Frontal cortex (tissue), 4 donors: Measurements from ENCODE around the gene KCNMB4. TPM values are rescaled to one million over a fixed set of nuclear protein-coding genes. Genes with fewer than 3 reads are reported as not detected.

Experiments used
- DNase-seq, 2 donors: peaks; one replicate each; pipeline ENCODE4 v3.0.0; 2012; ENCODE audit warnings: low spot score in 2 of 2
- FAIRE-seq: peaks from 2 replicates; lab custom pipeline; 2012; peaks lifted over from hg19 to GRCh38; lab: Jason Lieb, UNC
- total RNA-seq: library from RNA; depleted of rRNA; stranded (reverse); fragments of >200 nt; gene quantifications from one replicate; pipeline ENCODE4 v1.2.3, GENCODE V29; 2014
- donor health status: control.
- donor health status: control.
- donor health status: control.

Gene KCNMB4
- total RNA-seq, 1 donor from 2014 or later: 54.2 TPM

DNA sequence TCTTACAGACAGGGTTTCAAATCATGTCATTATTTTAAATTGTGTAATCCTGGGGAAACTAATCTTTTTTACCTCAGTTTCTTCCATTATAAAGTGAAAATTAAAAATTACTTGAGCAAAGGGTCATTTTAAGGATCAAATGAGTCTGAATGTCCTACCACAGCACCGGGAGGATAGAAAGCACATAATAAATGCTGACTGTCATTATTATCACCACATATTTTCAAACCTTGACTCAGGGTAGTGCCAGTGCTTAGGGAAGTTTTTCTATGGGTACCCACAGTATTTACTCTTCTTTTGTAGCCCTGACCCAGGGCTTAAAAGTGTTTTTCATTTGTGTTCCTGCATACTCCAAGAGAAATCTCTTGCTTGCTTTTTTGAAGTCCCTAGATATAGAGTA is 60.5 kb downstream of the KCNMB4 start:
- no peak for FAIRE-seq

DNA sequence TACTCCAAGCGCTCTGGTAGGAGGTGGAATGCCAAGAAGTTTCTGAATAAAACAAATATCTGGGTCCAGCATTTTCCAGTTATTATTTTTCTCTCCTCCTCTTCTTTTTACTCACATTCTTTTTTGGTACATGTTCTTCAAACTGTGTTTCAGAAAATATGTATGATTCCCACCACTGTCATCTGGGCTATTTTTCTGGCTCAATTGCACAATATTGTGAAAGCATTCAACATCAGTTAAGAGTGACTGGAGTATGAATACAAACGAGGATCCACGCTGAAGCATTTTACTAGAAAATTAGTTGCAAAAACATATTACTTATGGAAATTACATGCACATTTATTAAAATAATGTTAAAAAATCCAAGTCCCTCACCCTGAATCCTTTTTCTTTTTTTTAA is 61.5 kb downstream of the KCNMB4 start:
- FAIRE-seq (no peak), DNase-seq (no peak)

More for the DNA sequence above, 60.5 kb downstream of the KCNMB4 start:
- no peak for DNase-seq

DNA sequence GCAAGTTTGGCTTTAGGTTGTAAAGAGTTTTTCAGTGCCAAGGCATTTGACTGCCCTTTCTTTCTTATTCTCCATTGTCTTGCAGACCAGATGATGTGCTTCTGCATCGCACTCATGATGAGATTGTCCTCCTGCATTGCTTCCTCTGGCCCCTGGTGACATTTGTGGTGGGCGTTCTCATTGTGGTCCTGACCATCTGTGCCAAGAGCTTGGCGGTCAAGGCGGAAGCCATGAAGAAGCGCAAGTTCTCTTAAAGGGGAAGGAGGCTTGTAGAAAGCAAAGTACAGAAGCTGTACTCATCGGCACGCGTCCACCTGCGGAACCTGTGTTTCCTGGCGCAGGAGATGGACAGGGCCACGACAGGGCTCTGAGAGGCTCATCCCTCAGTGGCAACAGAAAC is 64.3 kb downstream of the KCNMB4 start:
- no peak for DNase-seq
- FAIRE-seq: no peak

DNA sequence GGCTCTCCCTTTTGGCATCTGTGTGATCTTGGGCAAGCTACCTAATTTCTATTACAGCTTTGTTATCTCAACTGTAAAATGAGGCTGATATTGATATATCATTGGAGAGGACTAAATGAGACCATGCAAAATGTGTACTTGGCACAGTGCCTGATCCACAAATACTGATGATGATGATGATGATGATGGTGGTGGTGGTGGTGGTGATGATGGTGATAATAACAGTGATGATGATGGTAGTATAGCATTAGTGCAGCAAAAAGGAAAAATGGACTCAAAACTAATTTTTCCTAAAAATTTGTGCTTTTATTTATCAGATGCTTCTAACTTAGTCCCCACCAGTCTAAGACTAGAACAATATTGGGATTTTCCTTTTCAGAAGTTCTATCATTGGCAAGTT is 70.7 kb downstream of the KCNMB4 start:
- no peak for DNase-seq
- no peak for FAIRE-seq

DNA sequence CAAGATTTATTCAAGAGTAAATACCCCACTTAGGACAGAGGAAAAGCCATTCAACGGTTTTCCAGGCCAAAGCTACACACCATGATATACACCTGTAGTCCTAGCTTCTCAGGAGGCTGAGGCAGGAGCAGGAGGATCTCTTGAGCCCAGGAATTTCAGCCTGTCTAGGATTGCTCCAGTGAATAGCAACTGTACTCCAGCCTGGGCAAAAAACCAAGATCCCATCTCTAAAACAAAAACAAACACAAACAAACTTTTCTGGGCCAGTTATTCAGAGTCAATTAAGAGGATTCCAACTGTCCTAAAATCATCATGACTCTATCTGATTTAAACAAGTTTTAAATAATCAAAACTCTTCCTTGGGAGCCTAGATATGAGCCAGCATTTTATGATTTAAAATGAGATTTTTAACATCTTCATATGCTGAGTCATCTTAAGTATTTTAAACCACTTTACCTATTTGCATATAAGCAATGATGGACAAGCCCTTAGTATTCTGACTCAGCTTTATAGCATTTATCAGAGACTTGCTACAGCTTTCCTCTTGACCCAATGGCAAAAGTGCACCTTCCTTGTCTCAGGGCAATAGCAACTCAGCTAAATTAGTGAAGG is 77.1 kb downstream of the KCNMB4 start:
- FAIRE-seq (no peak), DNase-seq (no peak)

DNA sequence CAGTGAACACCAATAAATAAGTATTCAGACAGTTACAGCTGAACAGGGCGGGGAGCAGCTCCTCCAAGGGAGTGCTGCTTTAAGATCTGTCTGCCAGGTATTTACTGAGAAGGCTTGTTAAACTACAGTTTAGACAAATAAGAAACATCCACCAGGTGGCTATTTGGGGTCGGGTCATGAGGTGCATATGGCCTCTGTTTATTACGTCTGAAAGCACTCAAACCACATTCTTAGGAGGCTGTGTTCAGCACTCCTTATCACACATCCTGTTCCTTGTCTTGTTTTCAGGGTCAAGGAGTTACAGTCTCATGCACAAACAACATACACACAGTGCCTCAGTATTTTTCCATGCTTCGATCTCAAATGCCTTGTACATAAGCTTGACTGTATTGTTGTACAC is 78.8 kb downstream of the KCNMB4 start:
- DNase-seq (no peak), FAIRE-seq (no peak)

DNA sequence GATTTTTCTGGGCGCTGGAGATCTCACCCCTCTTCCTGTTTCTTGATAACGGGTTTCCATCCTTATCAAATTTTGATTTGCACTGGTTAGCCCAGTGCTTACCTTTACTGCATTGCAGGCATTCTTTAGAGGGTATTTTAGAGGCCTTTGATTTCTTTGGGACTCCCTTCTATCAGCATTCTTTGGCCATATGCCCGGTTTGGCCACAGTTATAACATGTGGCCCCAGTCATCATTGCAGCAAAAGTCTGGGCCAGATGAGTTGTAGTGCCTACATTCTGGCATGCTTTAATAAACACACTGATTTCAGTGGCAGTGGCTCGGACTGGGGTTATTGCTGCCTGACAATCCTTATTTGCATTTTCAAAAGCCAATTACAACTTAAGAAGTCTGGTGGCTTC is 82.3 kb downstream of the KCNMB4 start:
- FAIRE-seq (no peak), DNase-seq (no peak)

DNA sequence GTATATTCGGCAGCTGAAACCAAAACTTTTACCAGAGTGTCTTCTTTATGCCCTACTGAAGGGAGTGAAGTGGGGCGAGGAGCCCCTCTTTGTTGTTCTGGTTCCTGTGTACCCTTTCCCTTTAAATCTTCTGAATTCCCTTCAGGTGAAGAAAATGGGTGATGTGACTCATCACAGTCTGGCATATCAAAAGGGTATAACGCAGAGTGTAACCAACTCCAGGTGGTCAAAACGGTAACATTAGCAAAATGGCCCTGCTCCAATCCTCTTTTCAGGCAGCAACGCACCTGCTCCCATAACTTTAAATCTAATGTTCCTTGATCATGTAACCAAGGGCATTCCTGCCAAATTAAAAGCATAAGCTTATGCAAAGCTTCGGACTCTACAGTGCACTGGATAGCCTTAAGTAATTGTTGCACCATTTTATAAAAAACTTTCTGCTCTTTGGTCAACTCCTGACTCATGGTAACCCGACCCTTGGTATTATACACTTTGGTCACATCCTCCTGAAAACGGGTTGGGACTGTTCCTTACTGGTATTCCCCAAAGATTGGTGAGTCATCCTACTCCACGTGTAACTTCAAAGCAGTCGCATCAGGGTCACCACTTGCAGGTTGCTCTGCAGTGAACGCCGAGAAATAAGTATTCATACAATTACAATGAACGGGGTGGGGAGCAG is 83.1 kb downstream of the KCNMB4 start:
- FAIRE-seq: no peak
- no peak for DNase-seq

DNA sequence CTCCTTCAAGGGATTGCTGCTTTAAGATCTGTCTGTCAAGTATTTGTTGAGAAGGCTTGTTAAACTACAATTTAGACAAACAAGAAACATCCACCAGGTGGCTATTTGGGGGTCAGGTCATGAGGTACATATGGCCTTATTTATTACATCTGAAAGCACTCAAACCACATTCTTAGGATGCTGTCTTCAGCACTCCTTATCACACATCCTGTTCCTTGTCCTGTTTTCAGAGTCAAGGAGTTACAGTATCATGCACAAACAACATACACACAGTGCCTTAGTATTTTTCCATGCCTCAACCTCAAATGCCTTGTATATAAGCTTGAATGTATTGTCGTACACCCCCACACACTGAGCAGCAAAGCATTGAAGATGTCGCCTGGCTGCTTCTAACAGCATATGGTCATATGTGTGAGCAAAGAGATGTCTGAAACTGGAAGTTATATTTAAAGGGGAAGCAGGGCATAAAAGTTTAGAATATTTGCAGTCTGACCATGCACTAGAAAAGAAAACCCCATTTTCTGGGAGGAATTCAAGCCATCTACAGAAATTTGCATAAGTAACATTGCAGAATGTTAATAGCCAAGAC is 83.8 kb downstream of the KCNMB4 start:
- FAIRE-seq: no peak
- no peak for DNase-seq

DNA sequence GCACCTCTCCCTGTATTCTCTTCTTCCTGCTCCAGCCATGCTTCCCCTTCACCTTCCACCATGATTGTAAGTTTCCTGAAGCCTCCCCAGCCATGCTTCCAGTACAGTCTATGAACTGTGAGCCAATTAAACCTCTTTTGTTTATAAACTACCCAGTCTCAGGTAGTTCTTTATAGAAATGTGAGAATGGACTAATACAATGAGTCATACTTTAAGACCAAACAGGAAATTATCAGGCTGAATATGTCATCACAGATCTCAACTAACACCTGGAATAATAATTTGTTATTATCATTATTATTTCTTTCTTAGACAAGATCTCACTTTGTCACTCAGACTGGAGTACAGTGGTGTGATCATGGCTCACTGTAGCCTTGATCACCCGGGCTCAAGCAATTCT is 85.4 kb downstream of the KCNMB4 start:
- FAIRE-seq (no peak), DNase-seq (no peak)

DNA sequence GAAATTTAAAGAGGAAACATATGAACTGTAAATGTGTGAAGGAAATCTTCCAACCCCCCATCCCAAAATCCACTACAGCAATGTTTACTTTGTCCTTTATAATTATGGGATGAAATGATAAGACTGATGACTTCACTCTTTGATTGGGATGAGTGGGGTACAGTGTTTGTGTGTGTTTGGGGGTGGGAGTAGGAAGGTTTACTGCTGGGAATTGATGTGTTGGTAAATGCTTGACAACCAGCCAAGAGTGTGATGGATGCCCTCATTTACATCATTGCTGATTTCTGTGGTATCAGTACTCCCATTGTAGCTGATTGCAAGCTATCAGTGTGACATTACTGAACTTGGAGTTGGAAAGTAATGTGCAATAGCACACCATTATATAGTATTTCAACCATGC is 90.9 kb downstream of the KCNMB4 start:
- DNase-seq (no peak), FAIRE-seq (no peak)

DNA sequence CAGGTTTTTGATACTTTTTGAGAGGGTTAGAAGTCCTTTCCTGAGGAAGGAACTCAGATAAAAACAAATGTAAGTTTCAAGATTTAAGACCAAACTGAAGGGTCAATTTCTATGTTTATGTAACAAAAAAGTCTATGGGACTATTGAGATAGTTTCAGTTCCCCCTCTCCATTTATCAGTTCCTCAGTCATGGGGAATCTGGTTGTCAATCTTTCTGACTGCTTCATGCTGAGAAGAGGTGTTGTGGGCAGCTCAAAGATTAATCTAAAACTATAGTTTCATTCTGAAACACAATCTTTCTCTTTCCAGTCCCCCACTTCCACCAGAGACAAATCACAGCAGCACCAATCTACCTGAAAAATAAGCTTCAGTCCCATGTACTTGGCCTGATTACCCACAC is 93.7 kb downstream of the KCNMB4 start:
- no peak for FAIRE-seq

DNA sequence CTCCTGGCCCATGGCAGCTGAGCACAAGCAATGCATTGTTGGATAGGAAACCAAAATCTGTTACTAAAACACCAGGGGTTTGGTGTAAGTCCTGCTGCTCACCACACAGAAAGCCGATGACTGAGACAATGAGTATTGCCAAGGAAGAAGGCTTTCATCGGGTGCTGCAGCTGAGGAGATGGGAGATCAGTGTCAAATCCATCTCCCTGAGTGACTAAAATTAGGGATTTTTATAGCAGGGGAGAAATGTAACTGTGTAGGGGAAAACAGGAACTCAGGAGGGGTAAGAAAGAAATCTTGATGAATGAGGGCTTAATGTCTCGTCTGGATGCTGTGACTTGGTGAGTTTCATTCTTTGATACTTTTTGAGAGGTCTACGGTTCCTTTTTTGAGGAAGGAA is 97.9 kb downstream of the KCNMB4 start:
- FAIRE-seq (no peak), DNase-seq (no peak)

More for the DNA sequence above, 93.7 kb downstream of the KCNMB4 start:
- no peak for DNase-seq

DNA sequence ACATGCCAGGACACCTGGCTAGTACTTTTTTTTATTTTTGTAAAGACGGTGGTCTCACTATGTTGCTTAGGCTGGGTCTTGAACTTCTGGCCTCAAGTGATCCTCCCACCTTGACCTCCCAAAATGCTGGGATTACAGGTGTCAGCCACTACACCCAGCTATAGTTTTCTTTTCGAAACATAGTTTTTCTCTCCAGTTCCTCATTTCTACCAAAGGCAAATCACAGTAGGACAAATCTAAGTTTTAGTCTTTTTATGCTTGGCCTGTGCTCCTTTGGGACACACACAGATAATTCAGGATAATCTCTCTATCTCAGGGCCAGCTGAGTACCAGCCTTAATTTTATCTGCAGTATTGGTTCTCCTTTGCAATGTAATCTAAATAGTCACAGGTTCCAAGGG is 100.7 kb downstream of the KCNMB4 start:
- DNase-seq (no peak), FAIRE-seq (no peak)

DNA sequence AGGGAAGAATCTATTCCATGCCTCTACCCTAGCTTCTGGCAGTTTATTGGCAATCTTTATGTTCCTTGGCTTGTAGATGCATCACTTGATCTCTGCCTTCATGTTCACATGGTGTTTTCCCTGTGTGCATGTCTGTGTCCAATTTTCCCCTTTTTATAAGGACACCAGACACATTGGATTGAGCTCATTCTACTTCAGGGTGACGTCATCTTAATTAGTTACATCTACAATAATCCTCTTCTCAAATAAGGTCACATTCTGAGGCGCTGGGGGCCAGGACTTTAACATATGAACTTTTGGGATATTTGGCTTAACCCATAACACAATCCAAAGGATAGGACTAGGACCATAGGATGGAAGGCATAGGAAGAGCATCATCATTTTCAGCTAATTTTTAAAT is 101.4 kb downstream of the KCNMB4 start:
- DNase-seq: no peak
- no peak for FAIRE-seq

DNA sequence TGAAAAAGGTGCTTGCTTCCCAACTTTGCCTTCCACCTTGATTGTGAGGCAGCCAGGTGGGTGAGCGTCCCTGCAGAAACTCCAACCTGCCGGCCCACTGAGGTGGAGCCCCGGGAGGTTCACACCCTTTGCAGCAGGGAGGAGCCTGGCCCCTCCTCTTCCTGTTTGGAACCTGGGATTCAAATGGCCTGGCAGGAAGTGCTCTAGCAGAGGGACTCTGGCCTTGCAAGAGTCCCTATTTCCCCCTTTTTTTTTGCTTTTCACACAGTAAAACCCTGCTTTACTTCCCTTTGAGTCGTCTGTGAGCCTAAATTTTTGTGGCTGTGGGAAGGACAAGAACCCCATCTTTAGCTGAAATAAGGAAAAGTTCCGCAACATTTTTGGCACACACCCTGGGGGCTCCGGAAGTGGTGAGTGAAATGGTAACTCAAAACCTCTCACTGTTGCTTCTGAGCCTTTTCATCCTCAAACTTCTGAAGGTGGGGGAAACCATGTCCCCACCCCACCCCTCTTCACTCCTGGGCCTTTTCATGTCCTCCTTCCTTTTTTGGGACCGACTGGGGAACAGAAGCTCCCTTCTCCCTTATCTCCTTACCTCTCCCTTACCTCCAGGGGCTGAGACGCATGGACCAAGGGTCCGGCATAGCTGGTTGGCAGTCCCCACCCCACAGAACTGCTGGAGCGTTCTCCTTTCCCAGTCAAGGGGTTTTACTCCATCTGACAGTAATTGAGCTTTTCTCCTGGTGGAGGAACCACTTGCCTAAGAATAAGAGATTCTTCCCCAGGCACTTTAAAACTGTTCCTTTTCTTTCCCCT is 102.0 kb downstream of the KCNMB4 start:
- no peak for DNase-seq
- FAIRE-seq: no peak

DNA sequence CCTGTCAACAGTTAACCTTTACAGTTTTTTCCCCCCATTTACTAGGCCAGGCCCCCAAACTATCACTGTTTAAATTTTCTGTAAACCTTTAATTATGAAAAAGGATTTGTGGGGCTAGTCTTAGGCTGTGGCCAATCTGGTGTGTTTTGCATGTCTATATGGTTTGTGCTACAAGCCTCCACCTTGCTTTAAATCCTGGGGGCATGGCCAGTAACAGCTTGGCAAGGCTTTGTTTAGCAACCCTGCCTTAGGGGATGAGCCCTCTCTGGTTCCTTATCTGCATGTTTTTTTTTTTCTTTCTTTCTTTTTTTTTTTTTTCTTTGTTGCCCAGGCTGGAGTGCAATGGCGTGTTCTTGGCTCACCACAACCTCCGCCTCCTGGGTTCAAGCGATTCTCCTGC is 102.7 kb downstream of the KCNMB4 start:
- no peak for FAIRE-seq

DNA sequence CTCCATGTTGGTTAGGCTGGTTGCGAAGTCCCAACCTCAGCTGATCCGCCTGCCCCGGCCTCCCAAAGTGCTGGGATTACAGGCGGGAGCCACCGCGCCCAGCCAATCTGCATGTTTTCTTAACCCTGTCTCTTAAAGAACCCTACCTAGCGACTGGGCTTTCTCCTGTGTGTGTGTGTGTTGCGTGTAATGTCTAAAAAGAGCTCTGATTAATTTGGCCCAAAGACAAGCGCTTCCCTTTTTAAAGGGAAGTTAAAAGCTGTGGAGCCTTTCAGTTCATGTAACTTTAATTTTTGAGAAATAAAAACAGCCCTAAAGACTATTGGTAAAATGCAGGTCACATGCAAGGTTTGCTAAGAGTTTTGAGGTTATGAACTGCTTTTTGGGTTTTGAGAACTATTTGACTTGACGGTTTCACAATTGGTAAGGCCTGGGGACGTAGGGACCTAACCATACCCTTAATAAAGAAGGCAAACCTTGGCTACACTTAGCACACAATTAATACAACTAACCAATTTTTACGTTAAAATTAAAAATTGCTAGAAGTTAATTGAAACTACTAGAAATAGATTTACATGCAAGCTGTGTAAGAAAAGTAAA is 103.2 kb downstream of the KCNMB4 start:
- no peak for FAIRE-seq
- DNase-seq: no peak

More for the DNA sequence above, 102.7 kb downstream of the KCNMB4 start:
- DNase-seq: no peak

DNA sequence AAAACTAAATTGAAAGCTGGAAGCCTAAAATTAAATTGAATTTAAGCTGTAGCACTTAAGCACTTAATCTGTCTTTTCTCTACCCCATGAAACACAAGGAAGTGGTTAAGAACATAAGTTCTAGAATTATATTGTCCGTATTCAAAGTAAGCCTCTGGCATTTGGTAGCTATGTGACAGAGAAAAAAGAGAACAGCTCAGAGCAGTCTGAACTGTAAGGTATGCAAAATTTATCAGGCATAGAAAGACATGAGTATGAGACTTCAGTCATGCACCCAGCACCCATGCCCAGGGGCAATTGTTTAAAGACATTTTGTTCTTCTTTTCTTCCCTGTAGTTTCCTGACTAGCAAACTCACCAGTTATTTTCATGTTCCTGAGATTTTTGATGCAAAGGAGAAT is 116.7 kb downstream of the KCNMB4 start:
- FAIRE-seq (no peak), DNase-seq (no peak)
